HT-29 (cell line): ENCODE data around the gene LYRM1. TPM values are rescaled to one million over a fixed set of nuclear protein-coding genes. Genes with fewer than 3 reads are reported as not detected.

ENCODE experiments used
- DNase-seq: peaks from one replicate; pipeline ENCODE4 v3.0.0-alpha.2; 2015; ENCODE audit warnings: low spot score
- total RNA-seq: library from RNA; depleted of rRNA; stranded (reverse); fragments of >200 nt; shearing (Covaris generic); gene quantifications from 2 replicates; pipeline ENCODE4 v1.2.3, GENCODE V29; 2014

LYRM1 gene
- total RNA-seq, 1 experiment from 2014 or later = 28.5 TPM

DNA sequence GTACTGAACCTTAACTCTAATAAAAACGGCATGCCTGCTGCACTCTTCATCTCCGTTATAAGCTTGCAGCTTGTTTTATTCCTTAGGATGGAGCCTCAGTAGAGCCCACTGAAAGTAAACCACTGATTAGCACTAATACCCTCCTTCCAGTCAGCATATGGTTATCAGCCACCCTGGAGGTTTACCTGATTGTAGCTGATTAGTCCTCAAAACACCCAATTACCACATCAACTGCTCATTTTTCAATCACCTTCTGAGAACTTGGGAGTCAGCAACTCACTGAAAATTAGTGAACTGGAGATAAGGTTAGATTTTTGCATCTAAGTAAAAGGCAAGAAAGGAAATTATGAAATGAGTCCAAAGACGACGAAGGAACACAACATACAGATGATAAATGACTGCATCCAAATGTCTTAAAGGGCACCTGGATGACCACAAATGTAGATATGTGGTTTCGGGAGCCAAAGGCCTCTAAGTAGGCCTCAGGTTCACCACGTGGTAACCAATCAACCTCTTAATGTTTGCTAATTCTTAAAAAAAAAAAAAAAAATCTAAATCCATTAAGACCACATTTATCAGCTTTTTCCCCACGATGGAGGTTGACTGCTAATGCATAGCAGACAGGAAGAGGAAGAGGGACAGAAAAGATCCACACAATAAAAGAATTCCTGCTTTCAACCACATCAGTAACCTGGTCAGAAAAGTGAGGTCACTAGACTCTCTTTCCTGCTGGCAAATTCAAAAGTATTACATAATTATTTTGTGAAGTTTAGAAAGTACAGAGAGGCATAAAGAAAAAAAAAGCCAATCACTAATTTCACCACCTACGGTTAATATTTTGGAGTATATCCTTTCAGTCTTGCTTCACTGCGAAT lies 28.4 kb upstream of the LYRM1 start:
- no peak for DNase-seq

GRCh38 chr16:20873331-20873730 lies 27.2 kb upstream of the LYRM1 start:
- DNase-seq = no peak

- no peak for DNase-seq
These were observed 26.4 kb upstream of the LYRM1 start for GRCh38 chr16:20874088-20874581.

GRCh38 chr16:20875355-20875650 lies 25.3 kb upstream of the LYRM1 start:
- DNase-seq = no peak

GRCh38 chr16:20878682-20879147 lies 21.9 kb upstream of the LYRM1 start:
- no peak for DNase-seq

GRCh38 chr16:20879175-20880040 lies 21.2 kb upstream of the LYRM1 start:
- DNase-seq = peak; percentile 9

DNA sequence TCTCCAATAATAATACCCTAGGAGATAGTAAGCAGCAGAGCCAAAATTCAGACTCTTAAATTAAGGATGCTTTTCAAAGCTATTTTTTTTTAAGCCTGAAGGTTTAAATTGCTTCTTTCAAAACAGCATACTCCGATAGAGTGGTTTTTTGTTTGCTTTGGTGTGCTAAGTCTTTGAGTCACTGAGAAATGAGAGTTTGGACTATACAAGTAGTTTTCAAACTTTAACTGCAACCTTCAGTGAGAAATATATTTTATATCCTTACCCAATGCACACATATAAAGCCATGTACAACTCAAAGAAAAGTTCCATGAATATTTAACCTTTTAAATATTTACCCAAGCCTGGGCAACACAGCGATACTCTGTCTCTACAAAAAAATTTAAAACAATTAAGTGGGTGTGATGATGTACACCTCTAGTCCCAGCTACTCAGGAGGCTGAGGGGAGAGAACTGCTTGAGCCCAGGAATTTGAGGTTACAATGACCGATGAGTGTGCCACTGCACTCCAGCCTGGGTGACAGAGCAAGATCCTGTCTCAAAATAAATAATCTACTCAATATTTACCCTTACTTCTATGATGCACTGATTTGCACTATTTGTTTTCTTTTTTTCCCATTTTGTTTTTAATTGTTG lies 19.6 kb upstream of the LYRM1 start:
- no peak for DNase-seq

DNA sequence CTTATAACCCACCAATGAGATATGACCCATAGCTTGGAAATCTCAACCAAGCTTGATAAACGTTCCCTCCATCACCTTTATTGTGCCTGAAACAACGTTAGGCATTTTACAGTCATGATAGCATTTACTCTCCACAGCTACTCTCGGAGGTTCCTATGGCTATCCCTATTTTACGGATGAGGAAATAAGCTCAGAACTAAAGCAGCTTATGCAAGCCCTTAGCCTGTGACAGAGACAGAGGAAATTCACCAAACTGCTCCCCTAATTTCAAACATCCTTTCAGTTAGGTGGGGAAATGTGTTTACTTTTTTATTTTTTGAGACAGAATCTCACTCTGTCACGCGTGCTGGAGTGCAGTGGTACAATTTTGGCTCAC lies 19.1 kb upstream of the LYRM1 start:
- no peak for DNase-seq

- no peak for DNase-seq
These were observed 16.9 kb upstream of the LYRM1 start for GRCh38 chr16:20883554-20884239.

DNA sequence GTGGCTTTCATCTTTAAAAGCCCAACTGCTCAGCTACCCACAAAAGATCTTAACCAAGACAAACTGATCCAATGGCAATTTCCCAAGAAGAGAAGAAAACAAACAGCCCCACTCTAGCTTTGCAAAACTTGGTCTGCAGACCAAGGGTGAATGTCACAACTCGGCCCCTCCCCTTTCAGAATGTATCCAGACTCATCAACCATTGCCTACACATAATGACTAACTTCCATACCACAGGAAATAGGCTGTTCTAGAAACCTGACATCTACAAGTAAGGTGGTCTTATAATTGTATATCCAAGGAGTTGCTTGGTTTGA lies 16.4 kb upstream of the LYRM1 start:
- DNase-seq = no peak

- no peak for DNase-seq
These were observed 14.3 kb upstream of the LYRM1 start for GRCh38 chr16:20886320-20886719.

DNA sequence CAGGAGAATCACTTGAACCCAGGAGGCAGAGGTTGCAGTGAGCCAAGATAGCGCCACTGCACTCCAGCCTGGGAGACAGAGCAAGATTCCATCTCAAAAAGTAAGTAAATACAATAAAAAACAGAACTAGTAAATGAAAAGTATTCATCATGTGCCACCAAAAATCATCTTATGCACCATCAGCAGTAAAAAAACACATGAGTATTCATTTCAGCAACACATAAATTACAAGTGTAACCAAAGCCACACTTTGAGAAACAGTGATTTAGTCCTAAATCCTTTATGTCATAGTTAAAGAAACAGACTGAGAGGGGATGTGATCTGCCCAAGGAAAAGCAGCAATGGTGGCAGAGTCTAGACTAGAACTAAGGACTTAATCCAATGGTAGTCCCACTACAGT lies 13.4 kb upstream of the LYRM1 start:
- DNase-seq = no peak

DNA sequence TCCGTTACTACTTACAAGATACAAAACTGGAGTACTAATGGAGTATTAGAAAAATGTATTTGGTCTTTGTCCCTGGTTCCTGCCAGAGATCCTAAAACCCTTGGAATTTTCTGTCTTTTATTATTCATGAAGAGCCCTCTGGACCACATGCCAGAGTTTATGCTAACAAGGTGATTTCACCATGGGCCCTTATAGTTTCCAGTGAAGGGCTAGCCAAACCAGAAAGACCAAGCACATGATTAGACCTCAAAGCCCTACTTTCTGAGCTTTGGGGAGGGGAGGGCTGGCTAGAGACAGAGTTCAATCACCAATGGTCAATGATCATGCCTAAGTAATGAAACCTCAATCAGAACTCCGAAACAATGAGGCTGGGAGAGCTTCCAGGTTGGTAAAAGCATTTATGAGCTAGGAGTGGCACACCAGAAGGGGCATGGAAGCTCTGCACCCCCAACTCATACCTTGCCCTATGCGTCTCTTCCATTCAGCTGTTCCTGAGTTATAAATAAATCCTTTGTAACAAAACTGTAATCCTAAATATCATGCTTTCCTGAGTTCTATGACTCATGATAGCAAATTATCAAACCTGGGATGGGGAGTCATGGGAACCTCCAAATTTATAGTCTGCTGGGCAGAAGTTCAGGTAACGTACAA lies 10.8 kb upstream of the LYRM1 start:
- DNase-seq = no peak

DNA sequence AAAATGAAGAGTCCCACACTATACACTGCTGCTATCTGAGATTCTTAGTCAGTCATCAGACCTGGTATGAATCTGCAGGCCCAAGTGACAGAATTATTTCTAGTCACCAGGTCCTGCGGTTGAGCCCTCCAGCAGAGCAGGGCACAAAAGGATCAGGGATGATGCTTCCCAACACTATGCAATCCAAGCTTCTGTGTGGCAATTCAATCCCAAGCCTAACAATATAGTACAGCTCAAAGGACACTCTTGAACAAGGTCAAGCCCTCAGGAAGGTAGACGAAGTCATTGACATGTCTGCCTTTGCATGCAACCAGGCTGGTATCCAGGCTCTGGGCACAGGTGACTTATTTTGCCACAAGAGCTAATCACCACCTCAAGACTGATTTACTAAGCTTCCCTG lies 6.2 kb upstream of the LYRM1 start:
- no peak for DNase-seq

DNA sequence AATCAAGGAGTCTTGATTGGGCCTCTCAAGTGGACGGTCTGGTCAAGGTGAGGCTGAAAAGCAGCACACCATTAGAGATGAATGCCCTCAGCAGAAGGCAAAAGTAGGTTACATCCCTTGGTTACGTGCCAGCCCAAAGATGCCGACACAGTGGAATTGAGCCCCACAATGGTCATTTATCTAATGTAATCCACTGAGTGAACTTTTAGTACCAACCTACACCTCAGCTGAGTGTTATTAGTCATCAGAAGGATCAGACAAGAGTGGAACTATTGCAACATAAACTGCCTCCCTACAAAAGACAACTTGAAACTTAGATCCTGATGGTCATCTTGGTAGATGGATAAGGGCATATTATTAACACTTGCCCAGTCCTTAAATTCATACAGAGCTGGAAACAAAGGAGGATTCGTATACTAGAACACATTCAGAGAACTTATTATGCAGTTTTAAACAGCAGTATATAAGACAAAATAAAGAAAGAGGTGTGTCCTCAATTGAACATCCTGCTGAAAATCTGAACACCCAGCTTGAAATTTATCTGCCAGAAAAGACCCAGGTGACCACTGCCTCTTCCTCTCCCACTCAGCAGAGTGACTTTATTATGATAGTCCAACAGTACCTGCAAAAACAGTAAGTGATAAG lies 3.2 kb upstream of the LYRM1 start:
- no peak for DNase-seq

GRCh38 chr16:20897922-20898321 lies 2.6 kb upstream of the LYRM1 start:
- no peak for DNase-seq

DNA sequence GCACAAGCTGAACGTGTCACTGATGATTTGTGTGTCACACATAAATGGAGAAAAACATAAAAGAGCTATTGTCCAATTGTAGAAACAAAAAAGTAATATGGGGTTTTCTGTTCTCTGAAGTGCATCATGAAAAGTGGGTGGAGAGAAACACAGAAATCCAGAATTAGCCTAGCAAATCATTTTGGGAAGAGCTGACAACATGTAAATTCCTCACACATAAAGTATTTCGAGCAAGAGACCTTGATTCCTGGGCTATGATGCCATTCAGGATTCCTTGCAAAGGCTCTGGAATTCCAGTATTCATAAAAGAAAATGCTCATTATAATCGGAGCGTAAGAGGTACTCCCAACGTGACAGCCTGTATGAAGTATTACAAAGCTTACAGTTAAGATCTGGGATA lies 1.5 kb upstream of the LYRM1 start:
- no peak for DNase-seq

GRCh38 chr16:20899477-20900298 lies 883 bp upstream of the LYRM1 start:
- peak; percentile 44 for DNase-seq

DNA sequence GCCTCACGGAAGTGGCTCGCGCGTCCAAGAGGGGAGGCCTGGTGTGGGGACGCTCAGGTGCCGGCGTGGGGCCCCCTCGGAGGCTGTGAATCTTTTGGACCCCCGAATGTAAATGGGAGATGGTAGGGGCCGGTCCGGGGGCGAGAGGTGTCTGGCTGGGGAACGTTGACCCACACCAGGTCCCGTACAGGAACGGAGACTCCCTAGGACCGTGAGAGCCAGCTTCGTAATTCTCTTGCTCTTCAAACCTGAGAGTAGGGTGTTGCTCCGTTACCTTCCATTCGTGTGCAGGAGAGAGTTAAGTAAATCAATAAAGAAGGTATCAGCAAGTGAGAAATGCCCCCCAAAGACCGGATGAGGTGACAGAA lies 481 bp downstream of the LYRM1 start:
- no peak for DNase-seq
